ENCODE results near the gene MAFF.

The MAFF gene

GRCh38 chr22:38187413-38188212, 14.2 kb upstream of the MAFF start:
- Histone ChIP-seq H3K27ac (ENCODE audit: low read length) (no peak overlapping the region), H3K27me3 (ENCODE audit: insufficient read depth, low read length, poor library complexity) (no peaks in the 10 kb centered on the region), H4K20me1 (ENCODE audit: insufficient read depth, low read length) (no peaks in the 10 kb centered on the region), H3K4me3 (ENCODE audit: low read depth in 1 of 2, low read length in 2 of 2) (no peak overlapping the region), H3K9me3 (ENCODE audit: insufficient read depth, low read length, severe bottlenecking) (no peaks in the 10 kb centered on the region), H2AFZ (ENCODE audit: low read depth, low read length) (no peak overlapping the region), H3K79me2 (ENCODE audit: insufficient read depth, low read length) (no peaks in the 10 kb centered on the region), H3K4me2 (ENCODE audit: insufficient read depth, low read length) (no peak overlapping the region), H3K4me1 (ENCODE audit: insufficient read depth, low read length) (peaks cover 3% of the 10 kb centered on the region; the same call in 1 of the 2 replicates), H3K36me3 (ENCODE audit: insufficient read depth, low read length) (no peaks in the 10 kb centered on the region), H3K9ac (ENCODE audit: low read depth, low read length) (no peak overlapping the region)
- TF ChIP-seq EZH2 (IDR thresholded peaks at IDR 0.05; ENCODE audit: borderline replicate concordance, low read depth, low read length, severe bottlenecking), result no peak
- no peak for TF ChIP-seq CTCF (IDR thresholded peaks at IDR 0.05; ENCODE audit: borderline replicate concordance, extremely low read depth, low read length, poor library complexity, severe bottlenecking)
- DNase-seq (no peak), ATAC-seq (ENCODE audit: insufficient read depth, low read depth) (no peak)

DNA sequence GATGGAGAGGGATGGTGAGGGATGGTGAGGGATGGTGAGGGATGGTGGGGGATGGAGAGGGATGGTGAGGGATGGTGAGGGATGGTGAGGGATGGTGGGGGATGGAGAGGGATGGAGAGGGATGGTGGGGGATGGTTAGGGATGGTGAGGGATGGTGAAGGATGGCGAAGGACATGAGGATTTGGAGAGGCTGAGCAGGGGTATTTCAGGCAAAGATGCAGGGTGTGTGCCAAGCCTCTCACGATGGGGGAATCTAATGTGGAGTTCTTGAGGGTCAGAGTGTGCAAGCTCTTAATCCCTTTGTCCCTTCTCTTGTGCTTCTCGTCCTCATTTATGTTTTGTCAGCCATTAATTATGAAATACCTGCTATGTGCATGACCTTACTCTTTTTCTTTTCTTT, 12.7 kb upstream of the MAFF start:
- no peaks in the 10 kb centered on the region for H3K27me3 ChIP-seq (ENCODE audit: insufficient read depth, low read length, poor library complexity)
- no peaks in the 10 kb centered on the region for H3K36me3 ChIP-seq (ENCODE audit: insufficient read depth, low read length)
- DNase-seq (no peak), ATAC-seq (ENCODE audit: insufficient read depth, low read depth) (no peak)
- no peaks in the 10 kb centered on the region for H3K4me1 ChIP-seq (ENCODE audit: insufficient read depth, low read length)
- no peak for TF ChIP-seq EZH2 (IDR thresholded peaks at IDR 0.05; ENCODE audit: borderline replicate concordance, low read depth, low read length, severe bottlenecking)
- TF ChIP-seq CTCF (IDR thresholded peaks at IDR 0.05; ENCODE audit: borderline replicate concordance, extremely low read depth, low read length, poor library complexity, severe bottlenecking), result no peak
- H2AFZ ChIP-seq (ENCODE audit: low read depth, low read length), result no peak overlapping the region
- H3K27ac ChIP-seq (ENCODE audit: low read length), result no peak overlapping the region
- no peaks in the 10 kb centered on the region for H3K79me2 ChIP-seq (ENCODE audit: insufficient read depth, low read length)
- H3K4me3 ChIP-seq (ENCODE audit: low read depth in 1 of 2, low read length in 2 of 2), result no peak overlapping the region
- H3K9ac ChIP-seq (ENCODE audit: low read depth, low read length), result no peak overlapping the region
- H3K4me2 ChIP-seq (ENCODE audit: insufficient read depth, low read length), result no peak overlapping the region
- H4K20me1 ChIP-seq (ENCODE audit: insufficient read depth, low read length), result no peaks in the 10 kb centered on the region
- H3K9me3 ChIP-seq (ENCODE audit: insufficient read depth, low read length, severe bottlenecking), result no peaks in the 10 kb centered on the region

DNA sequence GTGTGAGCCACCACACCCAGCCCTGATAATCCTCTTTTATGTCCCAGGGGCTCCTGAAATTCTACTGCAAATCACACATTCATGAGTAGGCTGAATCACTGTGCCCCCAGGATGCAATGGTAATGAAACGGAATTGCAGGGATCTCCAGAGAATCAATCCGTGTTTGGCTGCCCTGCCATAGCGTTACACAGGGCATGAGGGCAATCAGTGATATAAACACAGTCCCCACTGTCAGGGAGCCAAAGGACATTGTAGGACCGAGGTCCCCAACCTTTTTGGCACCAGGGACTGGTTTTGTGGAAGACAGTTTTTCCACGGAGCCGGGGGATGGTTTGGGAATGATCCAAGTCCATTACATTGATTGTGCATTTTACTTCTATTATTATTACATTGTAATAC, 11.2 kb upstream of the MAFF start:
- no peak for ATAC-seq (ENCODE audit: insufficient read depth, low read depth)
- H3K27me3 ChIP-seq (ENCODE audit: insufficient read depth, low read length, poor library complexity), result peaks cover 2% of the 10 kb centered on the region
- H3K9me3 ChIP-seq (ENCODE audit: insufficient read depth, low read length, severe bottlenecking), result no peaks in the 10 kb centered on the region
- no peak overlapping the region for H3K4me2 ChIP-seq (ENCODE audit: insufficient read depth, low read length)
- TF ChIP-seq EZH2 (IDR thresholded peaks at IDR 0.05; ENCODE audit: borderline replicate concordance, low read depth, low read length, severe bottlenecking), result no peak
- no peak for TF ChIP-seq CTCF (IDR thresholded peaks at IDR 0.05; ENCODE audit: borderline replicate concordance, extremely low read depth, low read length, poor library complexity, severe bottlenecking)
- H3K4me1 ChIP-seq (ENCODE audit: insufficient read depth, low read length), result peaks cover 3% of the 10 kb centered on the region; the same call in 1 of the 2 replicates
- H3K9ac ChIP-seq (ENCODE audit: low read depth, low read length), result no peak overlapping the region
- DNase-seq, result no peak
- no peak overlapping the region for H3K27ac ChIP-seq (ENCODE audit: low read length)
- H3K4me3 ChIP-seq (ENCODE audit: low read depth in 1 of 2, low read length in 2 of 2), result no peak overlapping the region
- H3K79me2 ChIP-seq (ENCODE audit: insufficient read depth, low read length), result no peaks in the 10 kb centered on the region
- no peak overlapping the region for H2AFZ ChIP-seq (ENCODE audit: low read depth, low read length)
- H4K20me1 ChIP-seq (ENCODE audit: insufficient read depth, low read length), result no peaks in the 10 kb centered on the region
- H3K36me3 ChIP-seq (ENCODE audit: insufficient read depth, low read length), result no peaks in the 10 kb centered on the region
